K562 (cell line): ENCODE measurements around the gene RNF114. TPM values are rescaled to one million over a fixed set of nuclear protein-coding genes. Genes with fewer than 3 reads are reported as not detected.

Source experiments
- ATAC-seq: fragments of 200-7000 bp; cut with Tn5 transposase; 3 replicates; pipeline ENCODE4 v1.9.1; 2020; ENCODE audit warnings: moderate library complexity
- BruUV-seq: library from RNA; stranded (reverse); fragments of 400-500 nt; replicated peaks from 2 replicates; lab custom pipeline; 2021; lab: Mats Ljungman, UMichigan
- CTCF ChIA-PET: fragments of 300-600 bp; formaldehyde crosslinking; extraction: SDS; loops from one replicate; lab custom pipeline; 2021; ENCODE audit warnings: low intra/inter-chr PET ratio; lab: Yijun Ruan, JAX
- POLR2A ChIA-PET: fragments of 300-600, 350-650 bp; sonication (Branson Sonifier 250); formaldehyde crosslinking; extraction: SDS; loops from one replicate; lab custom pipeline; 2021; ENCODE audit warnings: antibody characterized with exemption, inconsistent platforms; lab: Yijun Ruan, JAX
- DNase-seq, 4 experiments: peaks; one replicate each; pipeline versions ENCODE4 v3.0.0 to v3.0.0-alpha.2; 2011 to 2018; ENCODE audit warnings: low spot score in 3 of 4, mixed read lengths in 3 of 4; ENCODE audit errors: extremely low read depth in 1 of 4
- FAIRE-seq: peaks from 2 replicates; lab custom pipeline; 2011; peaks lifted over from hg19 to GRCh38; lab: Jason Lieb, UNC
- H2AFZ ChIP-seq: 2 replicates; pipeline ENCODE4 v1.6.0; 2011; ENCODE audit warnings: low read depth, low read length, control low read depth, inconsistent platforms
- H3K27ac ChIP-seq: fragments of 200-600 bp; 3 replicates; pipeline ENCODE4 v1.8.0; 2011; ENCODE audit warnings: low read depth, mild to moderate bottlenecking, control low read depth, inconsistent platforms, low read length, moderate library complexity, mixed read lengths; ENCODE audit errors: extremely low read depth
- H3K27me3 ChIP-seq, 2 experiments: fragments of 300-600 bp in 1 of 2; 2 replicates in 1 of 2; 3 replicates in 1 of 2; pipeline versions ENCODE4 v1.6.0 to v1.8.0; 2011; ENCODE audit warnings: inconsistent platforms in 2 of 2, low read length in 2 of 2, mild to moderate bottlenecking in 1 of 2, mixed read lengths in 1 of 2, moderate library complexity in 1 of 2; ENCODE audit not compliant: control insufficient read depth in 2 of 2, insufficient read depth in 2 of 2
- H3K36me3 ChIP-seq: fragments of 300-600 bp; 3 replicates; pipeline ENCODE4 v1.8.0; 2011; ENCODE audit warnings: mild to moderate bottlenecking, low read length, inconsistent platforms; ENCODE audit not compliant: control insufficient read depth, insufficient read depth
- H3K4me1 ChIP-seq, 2 experiments: fragments of 200-600 bp in 1 of 2; replicated peaks in 1 of 2; 2 replicates in 1 of 2; 3 replicates in 1 of 2; pipeline versions ENCODE4 v1.5.1 to v1.8.0; 2011; ENCODE audit warnings: inconsistent platforms in 2 of 2, low read length in 2 of 2, mild to moderate bottlenecking in 1 of 2, mixed read lengths in 1 of 2, moderate library complexity in 1 of 2; ENCODE audit not compliant: control insufficient read depth in 2 of 2, insufficient read depth in 2 of 2
- H3K4me2 ChIP-seq: 2 replicates; pipeline ENCODE4 v1.6.1; 2011; ENCODE audit warnings: low read length, control low read depth, inconsistent platforms, mixed read lengths; ENCODE audit not compliant: insufficient read depth
- H3K4me3 ChIP-seq: fragments of 200-600 bp; sonication (generic), shearing (Covaris generic); 2 replicates; pipeline ENCODE4 v1.5.1; 2016; ENCODE audit warnings: control low read depth, inconsistent platforms
- H3K79me2 ChIP-seq: fragments of 200-600 bp; 3 replicates; pipeline ENCODE4 v1.8.0; 2011; ENCODE audit warnings: low read length, inconsistent platforms; ENCODE audit not compliant: control insufficient read depth, insufficient read depth
- H3K9ac ChIP-seq, 2 experiments: 2 replicates each; pipeline versions ENCODE4 v1.6.0 to v1.6.1; 2011; ENCODE audit warnings: low read depth in 2 of 2, low read length in 2 of 2, control low read depth in 1 of 2, inconsistent platforms in 1 of 2, mild to moderate bottlenecking in 1 of 2, mixed read lengths in 1 of 2; ENCODE audit not compliant: insufficient read depth in 1 of 2
- H3K9me1 ChIP-seq: one replicate; pipeline ENCODE4 v1.6.0; 2011; ENCODE audit warnings: inconsistent platforms, mild to moderate bottlenecking, low read length, moderate library complexity; ENCODE audit not compliant: control insufficient read depth, insufficient read depth
- H3K9me3 ChIP-seq: replicated peaks from 2 replicates; pipeline ENCODE4 v1.5.1; 2011; ENCODE audit warnings: low read depth, low read length, inconsistent platforms; ENCODE audit not compliant: control insufficient read depth, insufficient read depth
- H4K20me1 ChIP-seq: replicated peaks from 2 replicates; pipeline ENCODE4 v1.6.1; 2011; ENCODE audit warnings: low read length, inconsistent platforms, mixed read lengths; ENCODE audit not compliant: control insufficient read depth, insufficient read depth
- BHLHE40 ChIP-seq: IDR thresholded peaks from 2 replicates; pipeline ENCODE4 v1.6.1; 2011; ENCODE audit warnings: low read length, improper control_type of control experiment
- CREB3L1 ChIP-seq: fragments of 450-650 bp; IDR thresholded peaks from 2 replicates; pipeline ENCODE4 v1.6.1; 2014; ENCODE audit warnings: low read depth, mild to moderate bottlenecking, moderate library complexity, borderline replicate concordance
- ELF2 ChIP-seq: fragments of 250-450 bp; sonication (Bioruptor Pico); IDR thresholded peaks from 2 replicates; pipeline ENCODE4 v1.5.0; 2021; ENCODE audit warnings: mild to moderate bottlenecking
- ETS2 ChIP-seq: IDR thresholded peaks from 2 replicates; pipeline ENCODE4 v1.6.1; 2016; ENCODE audit warnings: borderline replicate concordance, missing genetic modification characterization, mild to moderate bottlenecking, moderate library complexity, missing compliant biosample characterization; ENCODE audit not compliant: poor library complexity, severe bottlenecking
- GTF2E2 ChIP-seq: fragments of 200-800 bp; sonication (Bioruptor generic); IDR thresholded peaks from 2 replicates; pipeline ENCODE4 v1.6.1; 2016; ENCODE audit warnings: missing genetic modification characterization, missing compliant biosample characterization
- SMARCA4 ChIP-seq: fragments of 450-650 bp; IDR thresholded peaks from 2 replicates; pipeline ENCODE4 v1.6.1; 2016
- ZNF184 ChIP-seq: sonication (generic); formaldehyde crosslinking; IDR thresholded peaks from 2 replicates; pipeline ENCODE4 v1.5.0; 2020; ENCODE audit warnings: missing genetic modification reagents
- ZNF3 ChIP-seq: fragments of 250-450 bp; sonication (Bioruptor Pico); IDR thresholded peaks from 2 replicates; pipeline ENCODE4 v1.5.0; 2021; ENCODE audit warnings: mild to moderate bottlenecking, moderate library complexity
- ZNF79 ChIP-seq: fragments of 250-450 bp; sonication (Bioruptor Pico); IDR thresholded peaks from 2 replicates; pipeline ENCODE4 v1.4.0; 2020; ENCODE audit warnings: low read depth, mild to moderate bottlenecking, moderate library complexity
- WGBS: fragments of 100-300 bp; shearing (Covaris generic); methylation state at CpG from one replicate; pipeline ENCODE4 v1.1.6; 2016; ENCODE audit warnings: low coverage, mixed read lengths; ENCODE audit not compliant: insufficient coverage; ENCODE audit errors: missing lambda C conversion rate; 5-methylcytosine and 5-hydroxymethylcytosine counted together
- in situ Hi-C: fragments of 300-500 bp; cut with MboI; formaldehyde crosslinking; loops from 4 replicates; pipeline ENCODE4 v1.15.0; 2018; ENCODE audit warnings: inconsistent platforms, mixed read lengths
- intact Hi-C: fragments of 100-400 bp; cut with micrococcal nuclease; formaldehyde crosslinking; loops from 2 replicates; pipeline ENCODE4 v1.14.2; 2022
- polyA plus RNA-seq, 8 experiments: library from polyadenylated mRNA; depleted of rRNA in 4 of 8; stranded (reverse) in 5 of 8; unstranded in 3 of 8; fragments of >200 nt; fragmentation: Nextera tagmentation in 2 of 8; fragmentation: Illumina TruSeq in 1 of 8; extraction: Ambion mirVana in 2 of 8; extraction: Trizol in 1 of 8; gene quantifications; 2 replicates each; pipeline versions ENCODE4 v1.2.1 to v1.2.3, GENCODE V29; 2011 to 2014; ENCODE audit warnings: inconsistent platforms in 1 of 8, missing spikeins in 1 of 8
- total RNA-seq, 7 experiments: library from RNA; depleted of rRNA in 6 of 7; stranded (reverse); fragments of >200 nt in 6 of 7; fragmentation: Illumina TruSeq in 2 of 7; extraction: Trizol in 2 of 7; gene quantifications; 2 replicates each; pipeline versions ENCODE4 v1.2.1 to v1.2.3, GENCODE V29; 2011 to 2021; ENCODE audit warnings: low replicate concordance in 1 of 7
- TF ChIP-seq, protein P1 (sequence below): fragments of 450-650 bp; IDR thresholded peaks from 2 replicates; pipeline ENCODE4 v1.6.1; 2018; ENCODE audit not compliant: partially characterized antibody

RNF114 gene
- total and polyA plus RNA-seq, 9 of the 15 experiments (the other 6 are each of a cell fraction or from before 2014, with no cell fraction given) = 38.6 to 111 (median 62.6) TPM

GRCh38 chr20:49987015-49987867, 51.0 kb downstream of the RNF114 start:
- no peaks in the 10 kb centered on the region for H3K27me3 ChIP-seq
- H3K9ac ChIP-seq = peak overlapping the region in 1 of 2 experiments; percentile 65; a peak in 3 of 4 replicates
- ATAC-seq = no peak
- peak overlapping the region; percentile 35; the same call in 1 of the 2 replicates for H3K4me2 ChIP-seq
- no peaks in the 10 kb centered on the region; the same call in 1 of the 2 replicates for H4K20me1 ChIP-seq
- no peaks in the 10 kb centered on the region for H3K9me3 ChIP-seq
- in situ Hi-C loops (no loop called here), intact Hi-C loops (loop anchor here (10.0 kb wide), 1 partner anchor 478 kb away; no protein-coding TSS in a partner anchor)
- H3K4me1 ChIP-seq = peaks cover 64 to 67% of the 10 kb centered on the region in 2 experiments
- DNase-seq = peak in 3 of 4 experiments; percentile 40 to 66 (median 63)
- POLR2A ChIA-PET = interaction anchor here (0.6 to 6.3 kb wide), 21 partner anchors 7 to 329 kb away, joined by 3 to 78 read pairs (median 4); no protein-coding TSS in a partner anchor
- H3K79me2 ChIP-seq = peaks cover 50% of the 10 kb centered on the region
- peaks cover 55% of the 10 kb centered on the region for H3K36me3 ChIP-seq
- H2AFZ ChIP-seq = no peak overlapping the region
- CTCF ChIA-PET = no interaction called here
- no TSS peak for BruUV-seq
- H3K4me3 ChIP-seq = no peak overlapping the region
- H3K27ac ChIP-seq = peak overlapping the region; percentile 46; the same call in 2 of the 3 replicates
- 76% methylated on average over 15 of the region's 15 CpGs for WGBS
- peaks cover 8% of the 10 kb centered on the region for H3K9me1 ChIP-seq
- peak; percentile 6 for FAIRE-seq
- TF ChIP-seq SMARCA4 (no peak), GTF2E2 (tag) (no peak), ZNF3 (CRISPR knock-in tag) (no peak), ELF2 (CRISPR knock-in tag) (no peak), ZNF79 (no peak), ETS2 (tag) (no peak), ZNF184 (CRISPR knock-in tag) (no peak), BHLHE40 (no peak), CREB3L1 (no peak)
- TF ChIP-seq, protein P1, sequence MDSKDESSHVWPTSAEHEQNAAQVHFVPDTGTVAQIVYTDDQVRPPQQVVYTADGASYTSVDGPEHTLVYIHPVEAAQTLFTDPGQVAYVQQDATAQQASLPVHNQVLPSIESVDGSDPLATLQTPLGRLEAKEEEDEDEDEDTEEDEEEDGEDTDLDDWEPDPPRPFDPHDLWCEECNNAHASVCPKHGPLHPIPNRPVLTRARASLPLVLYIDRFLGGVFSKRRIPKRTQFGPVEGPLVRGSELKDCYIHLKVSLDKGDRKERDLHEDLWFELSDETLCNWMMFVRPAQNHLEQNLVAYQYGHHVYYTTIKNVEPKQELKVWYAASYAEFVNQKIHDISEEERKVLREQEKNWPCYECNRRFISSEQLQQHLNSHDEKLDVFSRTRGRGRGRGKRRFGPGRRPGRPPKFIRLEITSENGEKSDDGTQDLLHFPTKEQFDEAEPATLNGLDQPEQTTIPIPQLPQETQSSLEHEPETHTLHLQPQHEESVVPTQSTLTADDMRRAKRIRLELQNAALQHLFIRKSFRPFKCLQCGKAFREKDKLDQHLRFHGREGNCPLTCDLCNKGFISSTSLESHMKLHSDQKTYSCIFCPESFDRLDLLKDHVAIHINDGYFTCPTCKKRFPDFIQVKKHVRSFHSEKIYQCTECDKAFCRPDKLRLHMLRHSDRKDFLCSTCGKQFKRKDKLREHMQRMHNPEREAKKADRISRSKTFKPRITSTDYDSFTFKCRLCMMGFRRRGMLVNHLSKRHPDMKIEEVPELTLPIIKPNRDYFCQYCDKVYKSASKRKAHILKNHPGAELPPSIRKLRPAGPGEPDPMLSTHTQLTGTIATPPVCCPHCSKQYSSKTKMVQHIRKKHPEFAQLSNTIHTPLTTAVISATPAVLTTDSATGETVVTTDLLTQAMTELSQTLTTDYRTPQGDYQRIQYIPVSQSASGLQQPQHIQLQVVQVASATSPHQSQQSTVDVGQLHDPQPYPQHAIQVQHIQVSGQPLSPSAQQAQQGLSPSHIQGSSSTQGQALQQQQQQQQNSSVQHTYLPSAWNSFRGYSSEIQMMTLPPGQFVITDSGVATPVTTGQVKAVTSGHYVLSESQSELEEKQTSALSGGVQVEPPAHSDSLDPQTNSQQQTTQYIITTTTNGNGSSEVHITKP = no peak
